Measurements from ENCODE around the gene IVNS1ABP.

Gene IVNS1ABP

GRCh38 chr1:185250063-185250462 is 67.0 kb downstream of the IVNS1ABP start:
- DNase-seq (ENCODE audit: low spot score): no peak
- in situ Hi-C loops (cut with MboI; ENCODE audit: low pct_unique_long_range_greater_than_20kb, low sequenced_read_pairs, unreplicated experiment): no loop called here
- TF ChIP-seq, protein P1, sequence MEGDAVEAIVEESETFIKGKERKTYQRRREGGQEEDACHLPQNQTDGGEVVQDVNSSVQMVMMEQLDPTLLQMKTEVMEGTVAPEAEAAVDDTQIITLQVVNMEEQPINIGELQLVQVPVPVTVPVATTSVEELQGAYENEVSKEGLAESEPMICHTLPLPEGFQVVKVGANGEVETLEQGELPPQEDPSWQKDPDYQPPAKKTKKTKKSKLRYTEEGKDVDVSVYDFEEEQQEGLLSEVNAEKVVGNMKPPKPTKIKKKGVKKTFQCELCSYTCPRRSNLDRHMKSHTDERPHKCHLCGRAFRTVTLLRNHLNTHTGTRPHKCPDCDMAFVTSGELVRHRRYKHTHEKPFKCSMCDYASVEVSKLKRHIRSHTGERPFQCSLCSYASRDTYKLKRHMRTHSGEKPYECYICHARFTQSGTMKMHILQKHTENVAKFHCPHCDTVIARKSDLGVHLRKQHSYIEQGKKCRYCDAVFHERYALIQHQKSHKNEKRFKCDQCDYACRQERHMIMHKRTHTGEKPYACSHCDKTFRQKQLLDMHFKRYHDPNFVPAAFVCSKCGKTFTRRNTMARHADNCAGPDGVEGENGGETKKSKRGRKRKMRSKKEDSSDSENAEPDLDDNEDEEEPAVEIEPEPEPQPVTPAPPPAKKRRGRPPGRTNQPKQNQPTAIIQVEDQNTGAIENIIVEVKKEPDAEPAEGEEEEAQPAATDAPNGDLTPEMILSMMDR (IDR thresholded peaks at IDR 0.05; ENCODE audit: extremely low read depth, insufficient read depth, missing control alignments): no peak

DNA sequence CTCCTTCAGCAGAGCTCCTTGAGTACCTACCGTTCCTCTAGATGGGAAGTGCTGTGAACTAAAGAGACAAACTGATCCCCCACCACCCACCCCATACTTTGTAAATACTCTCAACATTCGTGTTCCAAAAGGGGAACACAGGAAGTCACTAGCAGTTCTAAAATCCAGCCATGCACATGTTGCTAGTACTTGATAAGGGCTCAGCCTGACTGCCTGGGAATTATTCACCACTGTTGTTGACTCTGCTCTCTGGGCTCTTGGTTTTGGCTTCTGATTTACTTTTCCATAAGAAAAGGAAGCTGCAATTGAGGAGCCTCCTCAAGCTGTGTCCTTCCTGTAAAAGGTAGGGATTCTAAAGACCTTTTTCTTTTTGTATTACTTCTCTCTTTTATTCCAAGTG is 67.5 kb downstream of the IVNS1ABP start:
- in situ Hi-C loops (cut with MboI; ENCODE audit: low pct_unique_long_range_greater_than_20kb, low sequenced_read_pairs, unreplicated experiment): no loop called here
- no peak for DNase-seq (ENCODE audit: low spot score)
- TF ChIP-seq, protein P1 (IDR thresholded peaks at IDR 0.05; ENCODE audit: extremely low read depth, insufficient read depth, missing control alignments): no peak
